GM19043 (cell line): Measurements from ENCODE around the gene PMEPA1.

Source experiments
- ATAC-seq: cut with Tn5 transposase; IDR thresholded peaks from one replicate; pipeline ENCODE4 v1.9.1; 2021; ENCODE audit warnings: low read depth; ENCODE audit not compliant: unreplicated experiment

The PMEPA1 gene

GRCh38 chr20:57696401-57696961 is 13.3 kb downstream of the PMEPA1 start:
- ATAC-seq = no peak

GRCh38 chr20:57695940-57696339 is 13.9 kb downstream of the PMEPA1 start:
- ATAC-seq = no peak

GRCh38 chr20:57695012-57695411 is 14.8 kb downstream of the PMEPA1 start:
- no peak for ATAC-seq

GRCh38 chr20:57694481-57694880 is 15.3 kb downstream of the PMEPA1 start:
- no peak for ATAC-seq

GRCh38 chr20:57693670-57694329 is 16.0 kb downstream of the PMEPA1 start:
- no peak for ATAC-seq

GRCh38 chr20:57693002-57693582 is 16.7 kb downstream of the PMEPA1 start:
- no peak for ATAC-seq

- no peak for ATAC-seq
Observed at GRCh38 chr20:57692393-57692792, 17.4 kb downstream of the PMEPA1 start.

GRCh38 chr20:57691699-57692098 is 18.1 kb downstream of the PMEPA1 start:
- no peak for ATAC-seq

- no peak for ATAC-seq
Observed at GRCh38 chr20:57690525-57690924, 19.3 kb downstream of the PMEPA1 start.

- no peak for ATAC-seq
Observed at GRCh38 chr20:57689745-57690481, 19.9 kb downstream of the PMEPA1 start.

GRCh38 chr20:57688864-57689263 is 21.0 kb downstream of the PMEPA1 start:
- ATAC-seq = no peak

GRCh38 chr20:57688295-57688694 is 21.5 kb downstream of the PMEPA1 start:
- ATAC-seq = no peak

GRCh38 chr20:57686931-57687652 is 22.7 kb downstream of the PMEPA1 start:
- no peak for ATAC-seq

- ATAC-seq = no peak
Observed at GRCh38 chr20:57685146-57685758, 24.6 kb downstream of the PMEPA1 start.

- no peak for ATAC-seq
Observed at GRCh38 chr20:57684808-57685140, 25.0 kb downstream of the PMEPA1 start.

GRCh38 chr20:57683881-57684807 is 25.7 kb downstream of the PMEPA1 start:
- no peak for ATAC-seq

- no peak for ATAC-seq
Observed at GRCh38 chr20:57683287-57683686, 26.5 kb downstream of the PMEPA1 start.

- no peak for ATAC-seq
Observed at GRCh38 chr20:57682184-57683101, 27.4 kb downstream of the PMEPA1 start.
